HEK293 (cell line): ENCODE data around the gene CBX8.

Experiments
- GLIS2 ChIP-seq: fragments of 450-650 bp; formaldehyde crosslinking; IDR thresholded peaks from 2 replicates; pipeline ENCODE4 v1.5.1; 2016; ENCODE audit warnings: missing biosample characterization, missing genetic modification characterization
- KLF16 ChIP-seq: fragments of 450-650 bp; formaldehyde crosslinking; IDR thresholded peaks from 2 replicates; pipeline ENCODE4 v1.5.1; 2017; ENCODE audit warnings: missing biosample characterization, missing genetic modification characterization
- KLF8 ChIP-seq: fragments of 450-650 bp; formaldehyde crosslinking; IDR thresholded peaks from 2 replicates; pipeline ENCODE4 v1.5.1; 2016; ENCODE audit warnings: missing biosample characterization, missing genetic modification characterization
- KLF9 ChIP-seq: fragments of 450-650 bp; formaldehyde crosslinking; IDR thresholded peaks from 2 replicates; pipeline ENCODE4 v1.5.1; 2016; ENCODE audit warnings: missing biosample characterization, missing genetic modification characterization, low read depth
- MZF1 ChIP-seq: fragments of 450-650 bp; formaldehyde crosslinking; IDR thresholded peaks from 2 replicates; pipeline ENCODE4 v1.5.1; 2017; ENCODE audit warnings: missing biosample characterization, missing genetic modification characterization, borderline replicate concordance
- OVOL3 ChIP-seq: fragments of 450-650 bp; formaldehyde crosslinking; IDR thresholded peaks from 2 replicates; pipeline ENCODE4 v1.5.1; 2016; ENCODE audit warnings: missing biosample characterization, missing genetic modification characterization
- RBAK ChIP-seq: fragments of 450-650 bp; formaldehyde crosslinking; IDR thresholded peaks from 2 replicates; pipeline ENCODE4 v1.5.1; 2016; ENCODE audit warnings: missing biosample characterization, missing genetic modification characterization
- SETDB1 ChIP-seq: IDR thresholded peaks from one replicate; pipeline ENCODE4 v1.6.1; 2017; ENCODE audit warnings: mild to moderate bottlenecking, low read length, moderate library complexity, mixed read lengths; ENCODE audit not compliant: insufficient read length
- SP3 ChIP-seq: fragments of 450-650 bp; formaldehyde crosslinking; IDR thresholded peaks from 2 replicates; pipeline ENCODE4 v1.5.1; 2016; ENCODE audit warnings: missing biosample characterization, missing genetic modification characterization
- ZBTB17 ChIP-seq: fragments of 450-650 bp; formaldehyde crosslinking; IDR thresholded peaks from 2 replicates; pipeline ENCODE4 v1.5.1; 2016; ENCODE audit warnings: missing biosample characterization, missing genetic modification characterization
- ZBTB7A ChIP-seq: fragments of 450-650 bp; formaldehyde crosslinking; IDR thresholded peaks from 2 replicates; pipeline ENCODE4 v1.5.1; 2016; ENCODE audit warnings: low read depth, missing biosample characterization, missing genetic modification characterization
- ZFP37 ChIP-seq: fragments of 450-650 bp; formaldehyde crosslinking; IDR thresholded peaks from 2 replicates; pipeline ENCODE4 v1.5.1; 2016; ENCODE audit warnings: missing biosample characterization, missing genetic modification characterization
- ZFP41 ChIP-seq: fragments of 450-650 bp; formaldehyde crosslinking; IDR thresholded peaks from 2 replicates; pipeline ENCODE4 v1.5.1; 2016; ENCODE audit warnings: missing biosample characterization, missing genetic modification characterization, borderline replicate concordance
- ZIC2 ChIP-seq: fragments of 450-650 bp; formaldehyde crosslinking; IDR thresholded peaks from 2 replicates; pipeline ENCODE4 v1.5.1; 2016; ENCODE audit warnings: missing biosample characterization, missing genetic modification characterization
- ZNF112 ChIP-seq: fragments of 450-650 bp; formaldehyde crosslinking; IDR thresholded peaks from 2 replicates; pipeline ENCODE4 v1.5.0; 2017; ENCODE audit warnings: missing biosample characterization, missing genetic modification characterization
- ZNF121 ChIP-seq: fragments of 450-650 bp; formaldehyde crosslinking; IDR thresholded peaks from 2 replicates; pipeline ENCODE4 v1.5.1; 2016; ENCODE audit warnings: missing biosample characterization, missing genetic modification characterization
- ZNF132 ChIP-seq: fragments of 450-650 bp; formaldehyde crosslinking; IDR thresholded peaks from 2 replicates; pipeline ENCODE4 v1.5.1; 2017; ENCODE audit warnings: missing biosample characterization, missing genetic modification characterization, borderline replicate concordance
- ZNF146 ChIP-seq: fragments of 450-650 bp; formaldehyde crosslinking; IDR thresholded peaks from 2 replicates; pipeline ENCODE4 v1.5.1; 2016; ENCODE audit warnings: missing biosample characterization, missing genetic modification characterization
- ZNF155 ChIP-seq: fragments of 450-650 bp; formaldehyde crosslinking; IDR thresholded peaks from 2 replicates; pipeline ENCODE4 v1.5.1; 2016; ENCODE audit warnings: missing biosample characterization, missing genetic modification characterization
- ZNF157 ChIP-seq: fragments of 450-650 bp; formaldehyde crosslinking; IDR thresholded peaks from 2 replicates; pipeline ENCODE4 v1.5.1; 2016; ENCODE audit warnings: missing biosample characterization, missing genetic modification characterization
- ZNF169 ChIP-seq: fragments of 450-650 bp; formaldehyde crosslinking; IDR thresholded peaks from 2 replicates; pipeline ENCODE4 v1.5.1; 2016; ENCODE audit warnings: missing biosample characterization, missing genetic modification characterization
- ZNF24 ChIP-seq: fragments of 450-650 bp; formaldehyde crosslinking; IDR thresholded peaks from 2 replicates; pipeline ENCODE4 v1.5.1; 2016; ENCODE audit warnings: missing biosample characterization, missing genetic modification characterization
- ZNF266 ChIP-seq: fragments of 450-650 bp; formaldehyde crosslinking; IDR thresholded peaks from 2 replicates; pipeline ENCODE4 v1.5.1; 2016; ENCODE audit warnings: missing biosample characterization, missing genetic modification characterization, low read depth
- ZNF274 ChIP-seq, 2 experiments: fragments of 200-500 bp in 1 of 2; fragments of 450-650 bp in 1 of 2; sonication (Bioruptor generic) in 1 of 2; formaldehyde crosslinking in 1 of 2; IDR thresholded peaks; 2 replicates each; pipeline versions ENCODE4 v1.5.1 to v1.6.1; 2014 to 2016; ENCODE audit warnings: borderline replicate concordance in 1 of 2, inconsistent platforms in 1 of 2, low read length in 1 of 2, missing biosample characterization in 1 of 2, missing genetic modification characterization in 1 of 2
- ZNF292 ChIP-seq: fragments of 450-650 bp; formaldehyde crosslinking; IDR thresholded peaks from 2 replicates; pipeline ENCODE4 v1.5.1; 2016; ENCODE audit warnings: low read depth, missing biosample characterization, missing genetic modification characterization, borderline replicate concordance
- ZNF354C ChIP-seq: fragments of 450-650 bp; formaldehyde crosslinking; IDR thresholded peaks from 2 replicates; pipeline ENCODE4 v1.5.1; 2016; ENCODE audit warnings: missing biosample characterization, missing genetic modification characterization, low read depth, borderline replicate concordance
- ZNF394 ChIP-seq: fragments of 450-650 bp; formaldehyde crosslinking; IDR thresholded peaks from 2 replicates; pipeline ENCODE4 v1.5.1; 2016; ENCODE audit warnings: missing biosample characterization, missing genetic modification characterization, mild to moderate bottlenecking, moderate library complexity, borderline replicate concordance
- ZNF555 ChIP-seq: fragments of 450-650 bp; formaldehyde crosslinking; conservative IDR thresholded peaks from 2 replicates; pipeline ENCODE4 v1.5.1; 2017; ENCODE audit warnings: missing biosample characterization, mild to moderate bottlenecking, missing genetic modification characterization, inconsistent platforms
- ZNF560 ChIP-seq: fragments of 450-650 bp; formaldehyde crosslinking; IDR thresholded peaks from 2 replicates; pipeline ENCODE4 v1.5.1; 2017; ENCODE audit warnings: missing biosample characterization, missing genetic modification characterization, borderline replicate concordance
- ZNF585B ChIP-seq: fragments of 450-650 bp; formaldehyde crosslinking; IDR thresholded peaks from 2 replicates; pipeline ENCODE4 v1.5.1; 2016; ENCODE audit warnings: missing biosample characterization, missing genetic modification characterization
- ZNF664 ChIP-seq: fragments of 450-650 bp; formaldehyde crosslinking; IDR thresholded peaks from 2 replicates; pipeline ENCODE4 v1.5.1; 2016; ENCODE audit warnings: missing biosample characterization, missing genetic modification characterization
- ZNF677 ChIP-seq: fragments of 450-650 bp; IDR thresholded peaks from 2 replicates; pipeline ENCODE4 v1.5.0; 2018; ENCODE audit warnings: missing biosample characterization, mild to moderate bottlenecking, missing genetic modification characterization, moderate library complexity
- ZNF791 ChIP-seq: fragments of 450-650 bp; formaldehyde crosslinking; IDR thresholded peaks from 2 replicates; pipeline ENCODE4 v1.5.1; 2016; ENCODE audit warnings: missing biosample characterization, missing genetic modification characterization
- ZNF837 ChIP-seq: fragments of 450-650 bp; formaldehyde crosslinking; IDR thresholded peaks from 2 replicates; pipeline ENCODE4 v1.5.1; 2016; ENCODE audit warnings: missing biosample characterization, missing genetic modification characterization
- ZXDB ChIP-seq: fragments of 450-650 bp; formaldehyde crosslinking; IDR thresholded peaks from 2 replicates; pipeline ENCODE4 v1.5.1; 2016; ENCODE audit warnings: missing biosample characterization, missing genetic modification characterization
- TF ChIP-seq, protein P1 (sequence below): fragments of 450-650 bp; IDR thresholded peaks from 2 replicates; pipeline ENCODE4 v1.5.1; 2018; ENCODE audit warnings: missing biosample characterization, missing genetic modification characterization
- TF ChIP-seq, protein P2 (sequence below): fragments of 450-650 bp; formaldehyde crosslinking; IDR thresholded peaks from 2 replicates; pipeline ENCODE4; 2016; ENCODE audit warnings: missing biosample characterization, missing genetic modification characterization
- TF ChIP-seq, protein P3 (sequence below): fragments of 450-650 bp; formaldehyde crosslinking; IDR thresholded peaks from 2 replicates; pipeline ENCODE4 v1.5.1; 2016; ENCODE audit warnings: missing biosample characterization, missing genetic modification characterization, borderline replicate concordance

The CBX8 gene

DNA sequence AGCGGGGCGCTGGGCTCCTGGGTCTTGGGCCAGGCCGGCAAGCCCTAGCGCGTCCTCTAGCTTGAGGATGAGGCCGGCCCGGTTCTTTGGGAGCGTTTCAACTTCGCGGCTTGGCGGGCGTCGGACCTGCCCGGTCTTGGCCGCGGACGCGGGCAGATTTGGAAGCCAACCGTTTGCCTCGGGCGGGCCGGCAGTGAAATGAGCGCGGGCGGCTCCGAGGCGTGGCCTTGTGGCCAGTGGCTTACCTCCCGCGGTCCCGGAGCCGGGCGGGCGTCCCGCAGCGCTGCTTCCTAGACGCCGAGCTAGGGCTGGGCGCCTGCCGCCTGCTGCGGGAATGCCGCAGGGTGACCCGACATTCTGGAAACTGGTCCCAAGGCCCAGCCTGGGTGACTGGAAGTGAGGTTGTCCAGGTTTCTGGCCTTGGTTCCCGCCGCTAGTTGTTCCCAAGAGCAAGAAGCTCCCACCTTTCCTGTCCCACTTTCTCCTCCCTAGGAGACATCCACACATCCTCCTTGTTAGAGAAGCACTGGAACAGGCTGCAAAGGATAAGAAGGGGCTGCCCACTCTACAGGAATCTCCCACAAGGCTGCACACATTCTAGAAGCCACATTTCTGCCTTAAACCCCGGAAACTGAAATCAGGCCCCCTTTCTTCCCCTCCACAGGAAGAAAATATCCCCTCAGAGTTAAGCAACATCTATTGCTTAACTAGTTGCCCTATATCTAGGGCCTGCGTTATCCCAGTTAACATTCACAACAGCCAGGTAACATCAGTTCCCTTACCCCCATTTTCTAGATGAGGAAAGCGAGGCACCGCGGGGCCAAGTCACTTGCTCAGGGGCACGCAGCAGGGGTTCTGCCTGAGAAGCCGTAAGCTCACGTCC is 4.5 kb upstream of the CBX8 start (continued):
- TF ChIP-seq ZNF837 (tag by site-specific recombination) (no peak), ZNF112 (tag by site-specific recombination) (no peak), ZNF354C (no peak), ZNF121 (tag by site-specific recombination) (no peak), ZNF677 (no peak), ZNF664 (tag by site-specific recombination) (no peak), ZNF560 (tag by site-specific recombination) (no peak), SETDB1 (no peak), ZNF394 (tag by site-specific recombination) (no peak), ZBTB17 (0 out of 2 replicates have a peak, but pooled peaks have one; percentile 9), ZIC2 (peak; percentile 94), ZNF585B (no peak), GLIS2 (tag by site-specific recombination) (peak; percentile 51), ZNF157 (tag by site-specific recombination) (no peak), KLF9 (tag by site-specific recombination) (peak; percentile 27; the same call in 1 of the 2 replicates), ZNF274 (IDR thresholded peaks at IDR 0.05; ENCODE audit: low read length) (no peak), ZNF274 (tag by site-specific recombination; IDR thresholded peaks at IDR 0.05; ENCODE audit: borderline replicate concordance) (no peak), MZF1 (no peak), ZBTB7A (tag by site-specific recombination) (no peak), SP3 (peak; percentile 43), ZNF146 (no peak), ZNF555 (tag by site-specific recombination) (no peak), ZFP41 (tag by site-specific recombination) (no peak), ZNF169 (no peak), RBAK (tag by site-specific recombination) (no peak), ZNF791 (tag by site-specific recombination) (no peak), ZFP37 (no peak; the same call in none of the 2 replicates), OVOL3 (tag by site-specific recombination) (no peak), ZNF292 (tag by site-specific recombination) (no peak), ZNF132 (tag by site-specific recombination) (no peak), KLF8 (peak; percentile 76; the same call in 1 of the 2 replicates), ZNF266 (tag by site-specific recombination) (no peak), ZNF155 (tag by site-specific recombination) (no peak), KLF16 (tag by site-specific recombination) (0 out of 2 replicates have a peak, but pooled peaks have one; percentile 25), ZNF24 (no peak), ZXDB (tag by site-specific recombination) (0 out of 2 replicates have a peak, but pooled peaks have one; percentile 15)
- TF ChIP-seq, protein P1, sequence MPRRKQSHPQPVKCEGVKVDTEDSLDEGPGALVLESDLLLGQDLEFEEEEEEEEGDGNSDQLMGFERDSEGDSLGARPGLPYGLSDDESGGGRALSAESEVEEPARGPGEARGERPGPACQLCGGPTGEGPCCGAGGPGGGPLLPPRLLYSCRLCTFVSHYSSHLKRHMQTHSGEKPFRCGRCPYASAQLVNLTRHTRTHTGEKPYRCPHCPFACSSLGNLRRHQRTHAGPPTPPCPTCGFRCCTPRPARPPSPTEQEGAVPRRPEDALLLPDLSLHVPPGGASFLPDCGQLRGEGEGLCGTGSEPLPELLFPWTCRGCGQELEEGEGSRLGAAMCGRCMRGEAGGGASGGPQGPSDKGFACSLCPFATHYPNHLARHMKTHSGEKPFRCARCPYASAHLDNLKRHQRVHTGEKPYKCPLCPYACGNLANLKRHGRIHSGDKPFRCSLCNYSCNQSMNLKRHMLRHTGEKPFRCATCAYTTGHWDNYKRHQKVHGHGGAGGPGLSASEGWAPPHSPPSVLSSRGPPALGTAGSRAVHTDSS (tag by site-specific recombination) = no peak
- TF ChIP-seq, protein P2, sequence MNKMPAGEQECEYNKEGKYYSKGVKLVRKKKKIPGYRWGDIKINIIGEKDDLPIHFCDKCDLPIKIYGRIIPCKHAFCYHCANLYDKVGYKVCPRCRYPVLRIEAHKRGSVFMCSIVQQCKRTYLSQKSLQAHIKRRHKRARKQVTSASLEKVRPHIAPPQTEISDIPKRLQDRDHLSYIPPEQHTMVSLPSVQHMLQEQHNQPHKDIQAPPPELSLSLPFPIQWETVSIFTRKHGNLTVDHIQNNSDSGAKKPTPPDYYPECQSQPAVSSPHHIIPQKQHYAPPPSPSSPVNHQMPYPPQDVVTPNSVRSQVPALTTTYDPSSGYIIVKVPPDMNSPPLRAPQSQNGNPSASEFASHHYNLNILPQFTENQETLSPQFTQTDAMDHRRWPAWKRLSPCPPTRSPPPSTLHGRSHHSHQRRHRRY (tag by site-specific recombination) = no peak
- TF ChIP-seq, protein P3, sequence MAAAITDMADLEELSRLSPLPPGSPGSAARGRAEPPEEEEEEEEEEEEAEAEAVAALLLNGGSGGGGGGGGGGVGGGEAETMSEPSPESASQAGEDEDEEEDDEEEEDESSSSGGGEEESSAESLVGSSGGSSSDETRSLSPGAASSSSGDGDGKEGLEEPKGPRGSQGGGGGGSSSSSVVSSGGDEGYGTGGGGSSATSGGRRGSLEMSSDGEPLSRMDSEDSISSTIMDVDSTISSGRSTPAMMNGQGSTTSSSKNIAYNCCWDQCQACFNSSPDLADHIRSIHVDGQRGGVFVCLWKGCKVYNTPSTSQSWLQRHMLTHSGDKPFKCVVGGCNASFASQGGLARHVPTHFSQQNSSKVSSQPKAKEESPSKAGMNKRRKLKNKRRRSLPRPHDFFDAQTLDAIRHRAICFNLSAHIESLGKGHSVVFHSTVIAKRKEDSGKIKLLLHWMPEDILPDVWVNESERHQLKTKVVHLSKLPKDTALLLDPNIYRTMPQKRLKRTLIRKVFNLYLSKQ (tag by site-specific recombination) = no peak
